CMK (cell line): ENCODE results near the gene ERN1.

Experiments used
- DNase-seq: peaks from one replicate; pipeline ENCODE4 v3.0.0-alpha.2; 2010; ENCODE audit warnings: low read depth

ERN1 gene

DNA sequence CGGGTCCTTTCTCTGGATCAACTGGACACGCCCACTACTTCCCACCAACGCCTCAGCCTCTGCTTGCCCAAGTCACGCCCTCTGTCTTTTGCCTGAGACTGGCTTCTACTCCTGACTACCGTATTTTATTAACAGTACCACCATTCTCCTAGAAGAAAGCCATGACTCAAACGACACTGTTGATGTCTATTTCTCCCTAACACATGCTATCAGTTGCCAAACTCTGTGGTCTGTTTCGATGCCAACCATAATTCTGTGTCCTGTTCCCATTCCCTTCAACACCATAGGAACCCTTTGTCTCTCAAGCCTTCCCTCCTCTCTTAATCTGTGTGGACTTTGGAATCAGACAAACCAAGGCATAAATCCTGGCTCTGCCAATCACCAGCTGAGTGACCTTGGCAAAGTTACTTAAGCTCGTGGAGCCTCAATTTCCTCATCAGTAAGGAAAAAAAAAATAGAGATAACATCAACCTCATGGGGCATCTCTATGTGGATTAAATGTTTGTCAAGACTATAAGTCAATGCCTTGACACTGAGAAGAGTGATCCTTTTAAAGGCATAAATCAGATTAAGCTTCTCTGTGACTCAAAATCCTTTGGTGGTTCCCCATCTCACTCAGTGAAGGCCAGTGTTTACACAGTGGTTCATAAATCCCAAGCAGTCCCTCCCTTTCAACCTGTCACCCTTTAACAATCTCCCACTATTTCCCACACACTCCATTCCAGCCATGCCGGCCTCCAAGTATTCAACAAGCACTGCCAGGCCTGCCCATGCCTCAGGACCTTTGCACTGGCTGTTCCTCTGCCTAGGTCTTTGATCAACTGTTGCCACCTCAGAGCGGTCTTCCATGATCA lies 45.6 kb downstream of the ERN1 start:
- peak; percentile 24 for DNase-seq

DNA sequence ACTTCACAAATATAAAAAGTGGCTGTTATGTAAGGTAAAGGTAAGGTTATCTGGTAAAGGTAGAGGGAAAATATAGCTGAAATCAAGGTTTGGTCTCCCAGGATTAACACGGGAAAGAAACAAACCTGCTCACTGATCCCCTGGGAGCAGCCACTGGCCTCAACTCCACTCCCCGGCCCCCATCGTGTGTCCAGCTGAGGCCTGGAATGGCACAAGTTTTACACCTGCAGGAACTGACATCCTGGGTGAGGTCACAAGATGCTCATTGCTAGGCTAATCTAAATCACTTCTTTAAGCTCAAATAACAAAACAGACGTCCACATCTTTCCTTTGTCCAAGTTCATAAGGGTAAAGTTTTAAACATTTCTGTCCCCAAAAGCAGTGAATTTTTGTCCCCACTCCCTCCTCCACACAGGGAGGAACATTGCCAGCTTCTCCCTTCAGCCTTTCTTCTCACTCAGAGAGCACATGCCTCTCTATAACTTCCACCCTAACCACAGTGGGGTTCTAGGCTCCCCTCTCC lies 46.3 kb downstream of the ERN1 start:
- no peak for DNase-seq

DNA sequence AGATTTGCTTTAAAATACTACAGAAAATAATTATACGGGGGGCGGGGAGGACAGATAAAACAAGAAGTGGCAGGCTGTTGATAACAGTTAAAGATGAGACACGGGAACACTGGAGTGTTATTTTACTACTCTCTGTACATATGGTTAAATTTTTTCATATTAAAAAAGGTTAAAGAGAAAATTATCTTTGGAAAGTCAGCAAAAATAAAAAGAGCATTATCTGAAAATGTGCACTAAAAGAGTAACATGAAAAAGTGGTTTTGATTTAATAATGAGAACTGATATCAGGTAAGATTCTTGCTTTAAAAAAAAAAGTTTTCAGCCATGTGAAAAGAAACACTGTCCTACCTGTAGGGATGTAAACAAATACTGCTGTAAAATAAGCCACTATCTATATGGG lies 46.9 kb downstream of the ERN1 start:
- DNase-seq: no peak

DNA sequence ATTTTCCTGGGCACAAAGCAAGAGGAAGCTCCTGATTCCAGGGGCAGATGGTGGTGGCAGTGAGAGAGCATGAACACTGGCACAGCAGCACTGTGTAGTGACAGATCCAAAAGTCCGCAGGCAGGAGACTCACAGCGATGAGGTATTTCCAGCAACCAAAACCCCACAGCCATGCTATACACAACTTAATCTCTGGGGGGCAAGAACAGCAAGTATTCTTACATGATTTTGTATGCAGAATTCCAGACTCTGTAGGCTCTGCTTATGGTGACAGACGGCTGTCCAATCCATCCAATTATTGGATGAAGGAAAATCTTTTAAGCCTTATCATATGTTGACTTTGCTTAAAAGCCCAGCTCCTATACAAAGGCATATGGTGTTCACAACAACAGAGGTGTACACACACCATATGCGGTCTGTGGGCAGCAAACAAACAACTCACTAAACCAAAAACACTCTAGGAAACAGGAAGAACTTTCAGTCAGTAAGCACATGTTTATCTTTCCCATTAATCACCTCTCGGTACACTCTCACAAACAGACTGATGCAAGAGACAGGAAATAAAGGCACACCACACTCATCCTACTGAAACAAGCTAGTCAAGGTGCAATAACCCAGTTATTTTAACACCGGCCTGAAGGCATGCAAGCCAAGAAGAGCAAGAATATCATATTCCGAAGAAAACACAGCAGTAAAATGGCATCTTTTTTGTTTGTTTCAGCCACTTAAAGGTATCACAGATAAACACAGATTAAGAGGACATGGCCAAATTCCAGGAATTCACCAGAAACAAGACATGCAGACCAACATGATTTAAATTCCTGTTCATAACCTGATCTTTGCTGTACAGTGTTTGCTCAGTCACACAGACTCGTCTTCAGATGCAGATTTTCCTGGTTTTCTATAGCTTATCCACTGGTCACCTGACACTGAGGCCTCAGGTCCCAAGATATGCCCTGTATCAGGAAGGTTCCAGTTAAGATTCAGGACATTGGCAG lies 47.8 kb downstream of the ERN1 start:
- peak; percentile 67 for DNase-seq

DNA sequence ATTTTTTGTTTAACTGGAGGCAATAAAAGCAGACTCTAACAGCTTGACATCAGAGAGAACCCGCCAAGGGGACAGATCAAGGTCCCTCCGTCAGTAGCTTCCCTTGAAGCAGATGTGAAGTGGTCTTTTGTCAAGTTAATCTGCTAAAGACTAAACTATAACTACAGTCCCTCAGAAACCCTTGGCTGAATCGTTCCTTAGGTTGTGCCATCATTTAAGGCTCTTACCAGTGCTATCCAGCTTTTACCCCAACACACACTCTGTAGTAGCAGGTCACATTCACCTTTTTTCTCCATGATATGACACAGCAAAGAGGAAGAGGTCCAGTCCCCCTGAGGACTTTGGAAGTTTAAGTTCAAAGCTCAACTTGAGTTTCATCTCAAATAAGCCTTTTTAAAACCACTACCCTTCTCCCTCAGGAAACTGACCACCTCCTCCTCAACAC lies 49.7 kb downstream of the ERN1 start:
- DNase-seq: no peak

DNA sequence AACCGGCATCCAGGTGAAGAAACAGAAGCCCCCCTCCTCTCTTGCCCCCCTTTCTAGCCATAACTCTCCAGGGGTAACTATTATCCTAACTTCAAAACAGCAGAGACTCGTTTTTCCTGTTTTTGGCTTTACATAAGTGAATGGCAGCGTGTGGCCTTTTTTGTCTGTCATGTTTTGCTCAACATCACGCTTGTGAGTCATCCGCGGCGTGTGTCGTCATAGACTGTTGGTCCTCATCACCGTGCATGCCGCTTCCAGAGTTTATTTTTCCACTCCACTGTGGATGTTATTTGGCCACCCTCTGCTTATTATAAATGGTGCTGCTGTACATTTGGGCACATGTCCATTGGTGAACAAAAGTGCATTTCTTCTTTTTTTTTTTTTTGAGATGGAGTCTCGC lies 52.6 kb downstream of the ERN1 start:
- no peak for DNase-seq

DNA sequence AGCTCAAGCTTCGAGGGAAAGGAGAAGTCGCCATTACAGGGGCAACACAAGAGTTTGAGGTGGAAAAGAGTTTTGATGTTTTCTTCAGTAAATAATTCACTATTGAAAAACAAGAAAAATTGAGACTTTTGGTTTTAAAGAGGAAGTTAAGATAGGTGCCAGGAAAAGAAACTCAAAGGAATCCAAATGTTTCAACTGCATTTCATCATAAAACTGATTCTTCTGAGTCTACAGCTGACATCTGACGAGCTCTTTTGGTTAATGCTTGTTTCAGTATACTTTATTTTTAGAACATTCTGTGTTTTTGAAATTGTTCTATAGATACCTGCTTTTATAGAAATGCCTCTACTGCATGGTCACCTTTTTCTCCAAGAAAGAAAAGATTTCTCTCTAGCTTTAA lies 54.0 kb downstream of the ERN1 start:
- no peak for DNase-seq

DNA sequence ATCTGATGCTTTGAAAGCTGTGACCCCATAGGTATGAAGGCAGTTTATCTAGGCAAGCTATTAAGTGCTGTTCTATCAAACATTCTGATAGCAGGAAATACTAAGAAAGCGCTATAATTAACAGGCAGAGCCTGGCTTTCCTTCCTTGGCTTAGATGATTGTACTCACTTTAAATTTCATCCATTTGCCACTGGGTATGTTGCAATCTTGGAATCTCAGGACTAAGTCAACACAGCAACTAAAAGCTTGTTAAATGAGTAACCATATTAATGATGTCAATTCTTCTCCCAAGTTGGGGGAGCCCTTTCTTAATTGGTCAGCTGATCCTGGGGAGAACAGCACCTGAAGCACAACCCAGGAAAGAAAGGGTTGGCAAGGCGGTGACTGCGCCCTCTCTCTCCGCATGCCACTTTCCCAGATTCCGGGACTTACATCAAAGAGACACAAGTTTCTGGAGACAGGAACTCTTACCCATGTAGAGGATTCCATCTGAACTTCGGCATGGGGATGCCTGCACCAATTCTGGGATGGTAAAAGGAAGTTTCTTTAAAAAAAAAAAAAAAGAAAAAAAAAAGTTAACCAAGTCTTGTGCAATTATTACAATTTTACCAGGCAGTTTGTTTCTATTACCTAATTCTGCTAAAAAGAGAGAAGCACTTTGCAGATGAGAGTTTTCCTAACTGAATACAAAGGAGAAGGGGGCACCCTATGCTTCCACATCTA lies 55.1 kb downstream of the ERN1 start:
- no peak for DNase-seq

DNA sequence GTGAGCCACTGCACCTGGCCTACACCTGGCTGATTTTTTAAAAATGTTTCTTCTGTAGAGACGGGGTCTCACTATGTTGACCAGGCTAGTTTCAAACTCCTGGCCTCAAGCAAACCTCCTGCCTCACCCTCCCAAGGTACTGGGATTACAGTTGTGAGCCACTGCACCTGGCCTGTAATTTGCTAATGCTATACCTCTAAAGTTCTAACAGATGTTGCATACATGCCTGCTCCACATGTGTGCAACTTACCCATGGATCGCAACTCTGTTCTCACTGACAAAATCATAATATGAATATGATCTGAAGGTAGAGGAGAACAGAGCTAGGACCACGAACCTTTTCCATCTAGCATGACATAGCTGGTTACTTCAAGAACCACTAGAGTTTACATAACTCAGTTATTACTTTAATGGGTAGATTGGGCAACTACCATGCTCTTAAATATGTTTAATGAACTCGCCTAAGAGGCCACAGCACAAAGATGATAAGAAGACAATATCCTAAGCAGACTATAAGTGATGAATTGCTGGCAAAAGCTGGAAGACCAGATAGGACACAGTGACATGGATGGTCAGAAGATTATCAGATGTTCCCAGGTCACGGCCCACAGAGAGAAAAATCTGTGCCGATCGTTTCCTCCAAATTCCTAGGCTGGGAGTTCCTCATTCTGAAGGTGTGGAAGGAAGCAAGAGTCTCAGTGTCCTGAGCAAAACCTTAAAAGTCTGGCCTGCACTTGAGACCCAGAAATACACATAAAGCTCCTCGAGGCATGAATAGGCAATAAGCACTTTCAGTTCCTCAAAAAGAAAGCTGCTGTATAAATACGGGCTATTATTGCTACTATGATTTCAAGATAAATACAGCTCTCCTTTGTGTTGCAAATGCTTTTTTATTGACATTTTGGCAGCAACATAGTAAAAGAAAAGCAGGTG lies 55.9 kb downstream of the ERN1 start:
- DNase-seq: no peak

DNA sequence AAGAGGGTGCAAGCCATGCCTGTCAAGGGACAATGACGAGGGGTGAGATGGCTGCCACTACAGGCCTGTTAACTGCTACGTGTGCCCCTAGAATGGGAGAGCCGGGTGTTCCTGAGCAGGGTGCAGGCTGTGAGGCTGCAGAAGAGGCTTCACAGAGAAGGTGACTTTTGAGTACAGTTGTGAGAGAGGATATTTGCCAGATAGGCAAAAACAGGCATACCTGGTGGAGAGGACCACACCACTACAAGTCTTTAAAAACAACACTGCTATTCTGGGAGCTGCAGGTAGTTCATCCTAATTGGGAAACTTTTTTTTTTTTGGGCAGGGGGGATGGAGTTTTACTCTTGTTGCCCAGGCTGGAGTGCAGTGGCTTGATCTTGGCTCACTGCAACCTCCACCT lies 58.8 kb downstream of the ERN1 start:
- no peak for DNase-seq

DNA sequence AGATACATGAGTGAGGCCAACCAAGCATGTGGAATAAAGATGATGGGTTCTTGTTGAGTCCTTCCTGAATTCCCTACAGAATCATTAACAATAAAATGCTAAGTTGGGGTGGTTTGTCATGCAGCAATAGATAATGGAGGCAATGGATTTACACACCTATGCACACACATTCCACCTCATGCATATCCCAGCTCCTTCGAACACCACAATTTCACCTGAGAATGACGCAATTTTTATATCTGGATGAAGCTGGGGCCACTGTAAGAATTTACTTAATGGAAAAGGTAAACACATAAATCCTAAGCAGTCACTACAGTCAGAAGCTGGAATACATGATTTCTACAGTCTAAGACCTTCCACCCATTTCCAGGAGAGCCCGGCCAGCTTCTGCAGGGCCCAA lies 59.7 kb downstream of the ERN1 start:
- DNase-seq: no peak

DNA sequence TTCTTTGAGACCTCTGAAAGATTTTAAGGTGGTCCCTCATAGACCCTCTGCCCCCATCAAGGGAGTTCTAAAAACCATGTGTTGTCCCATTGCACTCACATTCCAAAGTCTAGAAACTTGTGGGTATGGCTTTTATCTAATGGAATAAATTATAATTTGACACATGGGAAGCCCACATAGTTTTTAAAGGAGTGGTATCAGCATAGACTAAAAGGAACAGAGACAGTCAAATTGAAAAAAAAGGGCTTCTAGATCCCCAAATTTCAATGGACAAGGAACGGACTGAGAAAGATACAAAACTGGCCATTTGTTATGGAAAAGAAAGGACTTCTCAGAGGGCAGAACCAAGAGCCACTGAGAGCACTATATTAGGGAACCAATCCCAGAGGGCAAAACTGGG lies 60.8 kb downstream of the ERN1 start:
- no peak for DNase-seq

DNA sequence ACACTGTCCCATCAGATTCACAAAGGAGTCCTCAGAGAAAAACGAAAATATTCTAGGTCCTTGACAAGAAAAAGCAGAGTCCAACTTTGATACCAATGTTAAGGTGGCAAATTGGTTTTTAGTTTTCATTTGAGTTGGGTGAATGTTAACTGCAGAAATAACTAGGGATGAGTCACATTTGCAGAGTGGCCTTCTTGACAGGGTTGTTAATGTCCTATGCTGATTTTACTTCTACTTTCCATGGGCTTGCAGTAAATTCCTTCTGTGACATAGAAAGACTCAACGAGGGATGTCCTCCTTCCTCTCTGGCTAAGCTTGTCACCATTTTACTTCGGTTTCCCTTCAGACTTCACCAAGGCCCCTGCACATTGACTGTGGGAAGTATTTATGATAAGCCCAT lies 62.3 kb downstream of the ERN1 start:
- no peak for DNase-seq

DNA sequence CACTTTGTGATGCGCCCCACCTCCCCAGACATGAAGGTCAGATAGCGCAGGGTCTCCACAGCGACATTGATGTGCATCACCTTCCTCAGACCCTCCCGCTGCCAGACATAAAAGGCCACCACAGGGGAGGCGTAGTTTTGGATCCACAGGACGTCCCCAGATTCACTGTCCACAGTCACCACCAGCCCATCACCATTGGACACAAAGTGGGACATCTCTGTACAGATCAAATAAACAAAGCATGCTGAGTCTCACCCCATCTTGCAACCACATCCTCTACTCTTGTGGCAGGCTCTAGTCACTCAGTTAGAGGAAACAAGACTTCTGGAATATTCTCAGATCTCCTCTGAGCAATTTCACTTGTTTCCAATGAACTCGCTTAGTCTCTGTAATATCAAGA lies 63.2 kb downstream of the ERN1 start:
- DNase-seq: peak; percentile 34

DNA sequence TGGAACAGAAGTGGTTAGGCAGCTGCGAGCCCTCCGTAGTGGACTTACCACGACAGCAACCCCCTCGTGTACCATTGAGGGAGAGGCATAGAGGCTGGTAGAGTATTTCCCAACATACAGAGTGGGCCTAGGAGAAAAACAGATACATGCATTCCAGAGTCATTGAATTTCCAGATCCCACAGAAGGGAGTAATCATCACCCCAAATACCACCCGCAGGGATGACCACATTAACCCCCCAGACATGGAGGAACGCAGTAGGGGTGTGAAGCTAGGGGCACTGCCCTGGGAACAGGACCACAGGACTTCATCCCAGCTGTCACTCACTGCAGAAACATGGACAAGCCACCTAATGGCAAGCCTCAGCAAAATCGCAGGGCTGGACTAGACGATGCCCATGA lies 64.8 kb downstream of the ERN1 start:
- DNase-seq: no peak

DNA sequence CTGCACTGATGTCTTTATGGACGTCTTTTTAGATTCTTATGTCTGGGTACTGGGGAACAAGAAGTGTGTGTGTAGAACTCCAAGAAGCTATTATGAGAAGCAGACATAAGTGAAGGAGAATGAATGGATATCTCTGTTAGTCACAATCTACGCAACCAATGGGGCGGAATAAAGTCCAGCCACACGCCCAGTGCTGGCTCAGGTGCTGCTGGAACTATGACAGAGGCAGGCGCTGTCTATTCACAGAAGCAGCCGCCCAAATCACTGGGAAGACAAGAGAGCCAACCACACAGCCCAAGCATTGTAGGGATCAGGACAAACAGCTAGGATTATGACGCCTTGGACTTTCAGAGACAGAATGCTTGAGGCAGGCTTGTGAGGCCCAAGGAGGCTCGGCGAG lies 65.6 kb downstream of the ERN1 start:
- no peak for DNase-seq

DNA sequence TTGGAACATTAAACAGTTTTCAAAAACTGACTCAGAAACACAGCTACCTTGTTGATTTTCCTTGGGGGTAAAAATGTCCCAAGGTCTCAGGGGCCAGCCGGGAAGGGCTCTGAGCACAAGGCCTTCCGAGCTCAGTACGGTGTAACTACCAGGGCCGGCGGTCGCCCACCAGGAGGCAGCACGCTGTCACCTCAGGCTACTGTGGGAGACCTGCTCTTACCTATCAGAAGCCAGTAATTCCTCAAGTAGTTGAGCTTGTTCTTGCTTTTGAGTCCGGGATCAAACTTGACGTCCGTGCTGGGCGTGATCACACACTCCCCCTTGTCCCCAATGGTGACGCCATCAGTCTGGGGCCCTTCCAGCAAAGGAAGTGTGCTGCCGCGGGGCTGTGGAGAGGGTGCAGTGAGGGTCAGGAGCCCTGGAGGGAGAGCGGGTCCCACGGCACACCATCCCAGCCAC lies 66.1 kb downstream of the ERN1 start:
- DNase-seq: peak; percentile 12

DNA sequence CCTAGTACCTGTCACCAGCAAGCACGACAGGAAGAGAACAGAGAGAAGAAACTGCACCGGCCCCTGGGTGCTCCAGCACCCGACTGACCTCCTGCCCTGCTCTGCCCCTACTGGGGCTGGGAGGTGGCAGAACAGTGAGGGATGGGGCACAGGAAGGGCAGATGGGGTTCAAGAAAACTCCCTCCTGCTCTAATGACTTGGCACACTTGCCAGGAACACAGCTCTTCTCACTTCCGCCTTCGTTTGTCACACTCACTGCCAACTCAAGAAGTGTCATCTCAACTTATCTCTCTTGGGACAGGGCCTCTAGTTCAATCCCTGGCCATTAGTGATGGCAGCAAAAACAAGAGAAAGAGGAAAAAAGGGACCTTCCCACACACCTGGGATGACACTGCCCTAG lies 66.9 kb downstream of the ERN1 start:
- DNase-seq: no peak

DNA sequence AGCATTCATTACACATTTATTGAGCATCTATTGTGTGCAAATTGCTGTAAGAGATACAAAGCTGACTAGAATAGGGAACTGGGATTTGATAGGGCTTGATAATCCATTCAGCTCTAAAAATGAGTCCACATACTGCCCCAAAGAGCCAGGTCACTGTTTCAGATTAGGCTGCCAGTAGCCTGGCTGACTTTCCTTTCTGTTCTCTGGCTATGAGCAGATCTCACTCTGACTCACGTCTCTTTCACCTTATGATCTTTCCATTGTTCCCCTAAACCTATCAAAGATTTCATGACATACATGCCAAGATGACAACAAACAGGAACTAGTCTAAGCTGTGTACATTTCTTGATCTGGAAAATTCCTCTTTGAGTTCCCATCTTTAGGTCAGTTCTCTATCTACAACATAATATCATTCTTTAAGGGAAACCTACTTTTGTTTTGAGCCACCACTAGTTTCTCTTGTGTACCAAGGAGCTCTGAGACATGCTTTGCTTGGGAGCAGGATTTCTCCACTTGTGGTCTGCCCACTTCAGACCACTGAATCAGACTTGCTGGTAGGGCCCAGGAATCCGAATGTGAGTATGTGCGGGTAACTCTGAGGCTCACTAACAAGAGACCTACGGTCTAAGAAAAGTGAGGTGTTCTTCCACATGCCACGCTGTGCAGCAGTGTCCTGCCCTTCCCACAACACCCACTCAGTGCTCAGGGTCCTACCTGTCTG lies 68.6 kb downstream of the ERN1 start:
- no peak for DNase-seq

DNA sequence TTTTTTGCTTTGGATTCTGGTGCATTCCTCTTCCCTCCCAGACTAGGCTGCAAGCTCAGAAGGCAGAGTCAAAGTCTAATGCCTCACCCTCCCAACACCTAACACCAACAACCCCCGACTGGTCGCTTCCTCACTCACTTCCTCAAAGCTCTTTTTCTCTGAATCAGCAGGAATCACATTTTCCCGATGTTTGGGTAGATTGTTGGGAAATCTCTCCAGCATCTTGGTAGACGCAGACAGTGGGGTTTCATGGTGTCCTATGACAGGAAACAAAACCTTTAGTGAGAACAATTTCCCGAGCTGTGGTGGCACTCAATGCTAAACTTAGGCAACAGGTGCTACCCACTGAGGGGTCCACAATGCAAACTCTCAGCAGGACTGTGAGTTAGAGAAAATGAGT lies 69.6 kb downstream of the ERN1 start:
- DNase-seq: no peak
